DND-41 (cell line): Measurements from ENCODE around the gene MDH1B.

Source experiments
- CTCF ChIP-seq: IDR thresholded peaks from 2 replicates; pipeline ENCODE4 v1.5.1; 2012; ENCODE audit warnings: borderline replicate concordance, low read length, moderate library complexity, mild to moderate bottlenecking; ENCODE audit not compliant: poor library complexity, severe bottlenecking; ENCODE audit errors: extremely low read depth
- EZH2 ChIP-seq: IDR thresholded peaks from 3 replicates; pipeline ENCODE4 v1.6.1; 2012; ENCODE audit warnings: borderline replicate concordance, low read depth, mild to moderate bottlenecking, moderate library complexity, low read length, inconsistent platforms; ENCODE audit not compliant: severe bottlenecking

DNA sequence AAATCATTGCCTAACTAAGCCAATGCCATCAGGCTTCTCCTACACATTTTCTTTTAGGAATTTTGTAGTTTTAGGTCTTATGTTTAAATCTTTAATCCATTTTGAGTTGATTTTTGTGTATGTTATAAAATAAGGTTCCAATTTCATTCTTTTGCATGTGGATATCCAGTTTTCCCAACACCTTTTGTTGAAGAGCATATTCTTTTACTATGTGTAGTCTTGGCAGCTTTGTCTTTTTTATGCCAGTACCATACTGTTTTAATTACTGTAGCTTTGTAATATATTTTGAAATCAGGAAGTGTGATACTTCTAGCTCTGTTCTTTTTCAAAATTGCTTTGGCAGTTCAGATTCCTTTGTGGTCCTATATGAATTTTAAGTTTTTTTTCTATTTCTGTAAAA lies 11.3 kb upstream of the MDH1B start:
- TF ChIP-seq CTCF (no peak), EZH2 (no peak)
